Measurements from ENCODE around the gene CENPB.

DNA sequence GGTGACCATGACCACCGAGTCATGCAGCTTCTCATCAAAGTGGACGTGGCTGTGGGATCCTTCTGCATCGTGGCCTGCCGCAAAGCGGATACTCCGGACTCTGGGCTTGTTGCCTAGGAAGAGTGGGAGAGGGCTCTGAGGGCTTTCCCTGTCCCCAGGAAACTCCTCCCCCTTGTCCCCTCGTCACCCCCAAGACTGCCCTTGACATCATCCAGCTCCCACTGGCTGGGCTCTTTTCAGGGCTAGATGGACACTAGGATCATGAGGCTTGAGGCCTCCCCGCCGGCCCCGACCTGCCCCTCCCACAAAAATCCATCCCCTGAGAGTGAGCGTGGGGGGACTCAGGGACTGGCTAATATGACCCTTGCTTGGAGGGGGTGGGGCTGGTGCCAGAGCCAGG lies 28.0 kb downstream of the CENPB start:
- no peak for TF ChIP-seq CTCF (IDR thresholded peaks at IDR 0.05)
- TF ChIP-seq POLR2A (IDR thresholded peaks at IDR 0.05), result no peak

Data from thyroid gland (tissue), 4 donors.